HG02610 (cell line): Measurements from ENCODE around the gene ALDH1A3.

Source experiments
- ATAC-seq: cut with Tn5 transposase; IDR thresholded peaks from one replicate; pipeline ENCODE4 v1.9.1; 2021; ENCODE audit warnings: mild to moderate bottlenecking, moderate library complexity; ENCODE audit not compliant: unreplicated experiment

Gene ALDH1A3

GRCh38 chr15:100858294-100858693, 21.3 kb upstream of the ALDH1A3 start:
- ATAC-seq: no peak

DNA sequence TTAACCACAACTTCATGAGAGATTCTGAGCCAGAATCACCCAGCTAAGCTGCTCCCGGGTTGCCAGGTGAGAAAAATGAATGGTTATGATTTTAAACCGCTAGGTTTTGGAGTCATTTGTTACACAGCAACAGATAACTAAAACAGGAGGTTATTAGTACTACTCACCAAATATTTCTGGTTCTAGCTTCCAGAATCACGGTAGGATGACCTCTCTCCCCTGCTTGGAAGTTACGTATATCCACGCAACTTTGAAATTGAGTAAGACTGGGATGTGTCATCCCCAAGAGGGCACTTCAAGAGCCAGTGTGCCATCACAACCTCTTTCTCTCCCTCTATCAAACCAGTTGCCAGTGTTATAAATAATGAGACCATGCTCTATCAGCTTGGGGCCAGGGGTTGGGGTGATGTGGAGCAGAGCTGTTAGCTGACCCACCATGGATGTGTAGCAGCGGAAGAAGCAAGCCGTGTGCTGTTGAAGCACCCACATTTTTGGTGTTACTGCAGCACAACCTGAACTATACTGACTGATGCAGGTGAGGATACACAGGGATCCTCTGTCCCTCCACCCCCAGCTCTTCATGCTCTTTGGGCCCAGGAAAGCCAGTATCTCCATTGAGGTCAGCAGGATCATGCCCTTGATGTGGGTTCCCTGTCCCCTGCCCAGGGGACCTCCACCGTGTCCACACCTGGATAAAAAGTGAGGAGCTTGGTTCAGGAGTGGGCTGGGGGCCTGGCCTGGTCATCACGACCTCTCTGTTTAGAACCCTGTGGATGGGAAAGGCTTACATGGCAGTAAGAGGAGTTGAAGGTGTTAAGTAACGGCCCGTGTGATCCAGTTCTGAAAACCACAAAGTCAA, 19.4 kb upstream of the ALDH1A3 start:
- no peak for ATAC-seq

DNA sequence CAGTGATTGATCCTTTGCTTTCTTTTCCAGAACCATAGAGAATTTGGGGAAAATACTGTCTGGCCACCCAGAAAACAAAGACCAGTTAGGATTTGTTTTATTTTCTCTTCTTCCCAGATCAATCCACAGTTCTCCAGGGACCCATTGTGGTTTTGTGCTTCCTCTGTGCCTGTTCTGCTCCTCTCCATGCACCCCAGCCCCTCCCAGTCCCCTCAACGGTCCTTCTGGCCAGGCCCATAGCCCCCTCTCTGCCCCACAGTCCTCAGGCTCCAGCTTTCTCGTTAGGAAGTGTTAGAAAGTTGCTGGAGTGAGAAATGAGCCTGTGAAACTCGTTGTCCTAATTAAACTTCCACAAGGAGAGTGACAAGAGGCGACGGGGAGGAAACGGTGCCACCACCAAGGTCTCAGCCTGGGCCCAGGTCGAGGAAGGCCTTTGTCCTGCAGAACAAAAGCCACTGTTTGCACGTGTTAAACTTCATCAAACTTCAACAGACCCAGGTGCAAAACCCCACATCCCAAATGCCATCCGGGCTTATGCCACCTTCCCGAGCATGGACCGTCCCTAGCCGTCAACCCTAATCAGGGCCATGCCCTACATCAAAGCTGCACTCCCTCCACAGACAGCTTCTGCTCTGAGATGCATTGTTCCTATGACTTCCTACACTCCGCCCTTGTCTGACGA, 18.7 kb upstream of the ALDH1A3 start:
- ATAC-seq: no peak

- ATAC-seq: no peak
Observed at GRCh38 chr15:100861511-100861991, 18.1 kb upstream of the ALDH1A3 start.

DNA sequence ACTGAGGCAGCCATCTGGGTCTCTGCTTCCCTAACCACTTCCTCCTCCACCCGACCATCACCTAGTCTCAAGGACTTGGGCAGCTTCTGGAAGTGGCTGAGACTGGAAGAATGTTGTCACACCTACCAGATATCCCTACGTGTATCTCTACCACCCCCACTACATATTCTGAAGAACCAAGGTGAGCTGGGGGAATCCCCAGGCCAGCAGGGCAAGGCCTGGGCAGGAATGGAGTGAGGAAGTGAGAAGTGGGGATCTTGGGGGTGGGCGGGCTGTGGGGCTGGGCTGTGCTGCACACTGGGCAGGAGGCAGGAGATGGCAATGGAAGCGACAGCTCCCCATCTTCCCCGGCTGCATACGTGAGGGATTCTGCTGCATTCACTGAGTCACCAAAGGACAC, 17.5 kb upstream of the ALDH1A3 start:
- no peak for ATAC-seq

- no peak for ATAC-seq
Observed at GRCh38 chr15:100863075-100863795, 16.4 kb upstream of the ALDH1A3 start.

GRCh38 chr15:100863796-100864267, 15.8 kb upstream of the ALDH1A3 start:
- ATAC-seq: no peak

DNA sequence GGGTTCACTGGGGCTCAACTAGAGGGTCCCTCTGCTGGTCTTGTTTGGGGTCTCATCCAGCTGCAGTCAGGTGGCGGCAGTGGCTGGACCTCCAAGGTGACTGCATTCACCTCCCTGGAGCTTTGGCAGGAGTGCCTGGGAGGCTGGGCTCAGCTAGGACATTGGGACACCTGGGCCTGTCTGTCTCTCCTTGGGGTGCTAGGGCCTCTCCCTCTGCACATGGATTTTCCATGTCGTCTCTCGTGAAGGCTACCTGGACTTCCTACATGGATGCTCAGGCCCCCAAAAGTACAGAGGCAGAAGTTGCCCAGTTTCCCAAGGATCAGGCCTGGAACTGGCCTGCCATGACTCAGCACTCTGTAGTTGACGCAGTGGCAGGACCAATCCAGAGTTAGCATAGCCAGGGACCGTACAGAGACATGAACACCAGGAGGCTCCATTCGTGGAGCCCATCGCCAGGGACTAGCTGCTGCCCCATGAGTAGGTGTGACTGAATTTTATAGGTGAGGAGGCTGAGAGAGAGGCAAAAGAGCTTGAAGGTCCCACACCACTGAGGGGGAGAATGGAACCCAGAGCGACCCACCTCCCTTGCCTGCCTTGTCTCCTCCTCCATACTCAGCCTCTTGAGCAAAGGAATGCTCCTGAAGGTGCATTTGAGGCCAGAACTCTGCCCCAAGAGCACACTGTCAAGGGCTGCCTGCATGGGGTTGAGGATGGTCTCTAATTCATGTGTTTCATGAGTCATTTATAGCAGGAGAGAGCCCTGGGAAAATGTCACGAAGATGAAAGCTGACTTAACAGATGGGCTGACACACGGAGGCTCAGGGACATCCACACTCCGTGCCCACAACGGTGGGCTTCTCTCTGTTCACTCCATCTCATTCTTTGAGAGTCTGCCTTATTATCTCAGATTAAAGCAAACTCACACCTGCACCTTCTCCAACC, 13.0 kb upstream of the ALDH1A3 start:
- no peak for ATAC-seq

DNA sequence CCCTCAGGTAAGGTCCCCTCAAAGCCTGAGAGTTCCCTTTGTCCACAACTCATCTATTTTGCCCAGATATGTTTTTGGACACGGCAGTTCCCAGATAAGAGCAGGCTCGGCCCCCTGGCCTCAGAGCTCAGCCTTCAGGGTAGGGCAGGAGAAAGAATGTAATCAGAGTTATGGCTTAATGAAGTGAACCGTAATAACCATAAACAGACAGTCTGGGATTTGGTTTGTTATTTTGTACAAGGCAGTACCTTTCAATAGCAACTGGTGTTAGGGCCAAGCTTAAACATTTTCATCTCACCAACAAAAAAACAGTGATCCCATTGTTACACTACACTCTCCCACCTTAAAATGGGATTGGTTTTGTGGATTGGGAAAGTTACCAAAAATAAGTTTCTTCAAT, 12.2 kb upstream of the ALDH1A3 start:
- ATAC-seq: no peak

- ATAC-seq: no peak
Observed at GRCh38 chr15:100869151-100869999, 10.3 kb upstream of the ALDH1A3 start.

- peak; percentile 57 for ATAC-seq
Observed at GRCh38 chr15:100873029-100873677, 6.5 kb upstream of the ALDH1A3 start.

DNA sequence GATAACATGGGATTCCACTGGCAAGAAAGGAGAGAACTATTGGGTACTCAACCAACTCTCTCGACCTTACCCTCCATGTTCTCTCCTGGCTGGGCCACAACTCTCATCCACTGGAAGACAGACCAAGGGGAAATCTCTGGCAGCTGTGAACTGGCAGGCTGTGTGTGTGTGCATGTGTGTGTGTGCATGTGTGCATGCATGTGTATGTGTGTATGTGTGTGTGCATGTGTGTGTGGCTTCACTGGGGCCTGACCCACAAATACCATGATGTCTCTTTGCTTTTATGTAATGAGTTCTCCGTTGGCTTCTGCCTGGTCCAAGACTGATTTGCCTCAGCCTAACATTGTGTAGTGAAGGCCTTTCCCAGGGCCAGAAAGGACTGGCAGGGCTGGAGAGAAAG, 4.1 kb upstream of the ALDH1A3 start:
- no peak for ATAC-seq

- no peak for ATAC-seq
Observed at GRCh38 chr15:100875976-100876375, 3.7 kb upstream of the ALDH1A3 start.

DNA sequence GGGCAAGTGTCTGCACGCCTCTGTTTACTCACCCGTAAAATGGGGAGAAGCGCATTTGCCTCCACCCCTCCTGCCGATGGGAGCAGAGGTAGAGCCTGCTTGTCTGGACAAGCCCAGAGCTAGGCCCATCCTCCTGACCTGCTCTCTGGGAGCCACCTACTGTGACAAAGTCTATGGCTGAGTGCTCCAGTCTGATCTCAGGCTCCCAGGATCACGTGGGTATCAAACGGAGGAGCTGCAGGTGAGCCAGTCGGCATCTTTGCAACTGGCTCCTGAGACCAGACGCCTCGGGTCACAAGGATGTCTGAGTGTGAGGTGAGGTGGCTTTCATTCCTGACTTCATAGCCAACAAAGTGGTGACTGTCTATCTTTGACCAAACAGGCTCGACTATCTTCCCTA, 2.1 kb upstream of the ALDH1A3 start:
- no peak for ATAC-seq

GRCh38 chr15:100878130-100878529, 1.5 kb upstream of the ALDH1A3 start:
- ATAC-seq: no peak

DNA sequence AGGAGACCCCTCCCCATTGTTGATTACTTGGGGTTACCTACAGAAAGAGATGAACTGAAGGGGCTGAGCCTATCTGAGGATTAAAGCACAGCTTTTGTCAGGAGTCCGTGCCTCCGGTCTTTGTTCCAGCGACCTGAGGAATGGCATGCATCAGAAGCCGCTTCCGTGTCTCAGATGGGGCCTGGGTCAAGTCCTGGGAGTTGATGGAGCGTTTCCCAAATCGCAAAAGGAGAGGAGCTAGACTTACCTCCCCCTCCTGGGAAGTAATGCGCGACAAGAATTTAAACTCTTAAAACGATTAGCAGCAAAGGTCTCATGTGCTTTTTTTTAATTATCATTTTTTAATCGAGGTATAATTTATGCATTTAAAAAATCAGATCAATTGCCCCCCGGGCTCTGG, 983 bp upstream of the ALDH1A3 start:
- no peak for ATAC-seq

DNA sequence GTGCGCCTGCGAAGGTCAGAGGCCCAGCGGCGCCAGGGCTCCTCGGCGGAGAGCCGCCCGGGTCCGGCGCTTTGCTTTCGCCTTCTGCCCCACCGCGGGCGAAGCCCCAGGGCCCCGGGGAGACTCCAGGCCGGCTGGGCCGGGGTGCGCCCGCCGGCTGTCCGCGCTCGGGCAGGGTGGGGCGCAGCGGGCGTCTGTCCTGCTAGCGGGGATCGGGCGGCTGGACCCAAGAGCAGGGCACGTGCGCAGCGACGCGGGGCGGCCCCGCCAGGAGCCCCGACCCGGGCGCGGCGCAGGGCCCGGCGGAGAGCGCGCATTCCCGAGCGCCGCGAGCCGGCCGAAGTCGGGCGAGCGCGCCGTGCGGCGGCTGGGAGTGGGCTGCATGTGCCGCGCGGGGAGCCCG, 569 bp upstream of the ALDH1A3 start:
- ATAC-seq: peak; percentile 35

- no peak for ATAC-seq
Observed at GRCh38 chr15:100880139-100880896, 687 bp downstream of the ALDH1A3 start.
